Thyroid gland (tissue), 4 donors: ENCODE measurements around the gene TSPAN17. TPM values are rescaled to one million over a fixed set of nuclear protein-coding genes. Genes with fewer than 3 reads are reported as not detected.

Experiments used
- DNase-seq, 2 donors: peaks; one replicate each; pipeline ENCODE4 v3.0.0-alpha.2; 2019
- H3K27ac ChIP-seq, 3 donors: fragments of 200-600 bp; sonication (generic); 1 replicate in 2 of 3; 2 replicates in 1 of 3; pipeline ENCODE4 v1.5.1; 2016 to 2019; ENCODE audit warnings: mild to moderate bottlenecking in 1 of 3, moderate library complexity in 1 of 3
- H3K27me3 ChIP-seq: fragments of 200-600 bp; sonication (generic); one replicate; pipeline ENCODE4 v1.5.1; 2019
- H3K36me3 ChIP-seq, 2 donors: fragments of 200-600 bp; sonication (generic); one replicate each; pipeline ENCODE4 v1.5.1; 2016 to 2019
- H3K4me1 ChIP-seq, 2 donors: fragments of 200-600 bp; sonication (generic); one replicate each; pipeline ENCODE4 v1.5.1; 2017 to 2019
- H3K4me3 ChIP-seq, 3 donors: fragments of 200-600 bp; sonication (generic); replicated peaks in 1 of 3; 1 replicate in 2 of 3; 2 replicates in 1 of 3; pipeline ENCODE4 v1.5.1; 2016; ENCODE audit warnings: mild to moderate bottlenecking in 1 of 3
- H3K9me3 ChIP-seq: fragments of 200-600 bp; sonication (generic); one replicate; pipeline ENCODE4 v1.5.1; 2017
- POLR2A ChIP-seq, 2 donors: fragments of 450-650 bp; IDR thresholded peaks; one replicate each; pipeline ENCODE4 v1.6.1; 2017; ENCODE audit warnings: antibody characterized with exemption in 2 of 2, mild to moderate bottlenecking in 2 of 2, moderate library complexity in 1 of 2
- WGBS, 2 donors: methylation state at CpG; one replicate each; pipeline ENCODE4 v1.1.5; 2017; 5-methylcytosine and 5-hydroxymethylcytosine counted together
- intact Hi-C: fragments of 100-400 bp; cut with DNase I; formaldehyde crosslinking; loops from one replicate; pipeline ENCODE4 v1.15.1; 2023
- total RNA-seq, 4 donors: library from RNA; depleted of rRNA; stranded (reverse); fragments of >200 nt; gene quantifications; one replicate each; pipeline ENCODE4 v1.2.3, GENCODE V29; 2016
- TF ChIP-seq, protein P1 (sequence below), 6 experiments: fragments of 200-600 bp in 3 of 6; fragments of 450-650 bp in 3 of 6; sonication (generic) in 3 of 6; IDR thresholded peaks; one replicate each; pipeline ENCODE4 v1.5.1; 2016 to 2019; ENCODE audit warnings: antibody characterized with exemption in 6 of 6, mild to moderate bottlenecking in 2 of 6, inconsistent platforms in 1 of 6, moderate library complexity in 1 of 6

The TSPAN17 gene
- total RNA-seq, 4 donors from 2014 or later: 18.9 to 24.7 (median 21.0) TPM

DNA sequence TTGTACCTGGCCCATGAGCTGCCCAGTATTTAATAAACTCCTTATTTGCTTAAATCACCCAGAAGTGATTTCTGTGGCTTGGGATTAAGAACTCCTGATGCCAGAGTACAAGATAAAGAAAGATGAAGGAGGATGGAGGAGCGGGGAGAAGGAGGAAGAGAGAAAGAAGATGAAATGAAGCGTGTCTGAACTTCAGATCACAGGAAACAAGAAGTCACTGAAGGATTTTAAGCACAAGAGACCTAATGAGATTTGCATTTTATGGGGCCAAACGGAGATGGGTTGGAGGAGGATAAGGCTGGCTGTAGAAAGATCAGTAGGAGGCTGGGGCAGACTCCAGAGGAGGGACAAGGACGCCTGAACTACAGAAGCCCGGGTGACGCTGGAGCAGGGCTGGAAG is 13.7 kb upstream of the TSPAN17 start:
- TF ChIP-seq POLR2A (IDR thresholded peaks at IDR 0.05): no peak
- TF ChIP-seq, protein P1, sequence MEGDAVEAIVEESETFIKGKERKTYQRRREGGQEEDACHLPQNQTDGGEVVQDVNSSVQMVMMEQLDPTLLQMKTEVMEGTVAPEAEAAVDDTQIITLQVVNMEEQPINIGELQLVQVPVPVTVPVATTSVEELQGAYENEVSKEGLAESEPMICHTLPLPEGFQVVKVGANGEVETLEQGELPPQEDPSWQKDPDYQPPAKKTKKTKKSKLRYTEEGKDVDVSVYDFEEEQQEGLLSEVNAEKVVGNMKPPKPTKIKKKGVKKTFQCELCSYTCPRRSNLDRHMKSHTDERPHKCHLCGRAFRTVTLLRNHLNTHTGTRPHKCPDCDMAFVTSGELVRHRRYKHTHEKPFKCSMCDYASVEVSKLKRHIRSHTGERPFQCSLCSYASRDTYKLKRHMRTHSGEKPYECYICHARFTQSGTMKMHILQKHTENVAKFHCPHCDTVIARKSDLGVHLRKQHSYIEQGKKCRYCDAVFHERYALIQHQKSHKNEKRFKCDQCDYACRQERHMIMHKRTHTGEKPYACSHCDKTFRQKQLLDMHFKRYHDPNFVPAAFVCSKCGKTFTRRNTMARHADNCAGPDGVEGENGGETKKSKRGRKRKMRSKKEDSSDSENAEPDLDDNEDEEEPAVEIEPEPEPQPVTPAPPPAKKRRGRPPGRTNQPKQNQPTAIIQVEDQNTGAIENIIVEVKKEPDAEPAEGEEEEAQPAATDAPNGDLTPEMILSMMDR (IDR thresholded peaks at IDR 0.05): no peak
- no peak for DNase-seq
- Histone ChIP-seq H3K4me3 (no peak overlapping the region), H3K36me3 (no peaks in the 10 kb centered on the region), H3K27ac (no peak overlapping the region), H3K9me3 (no peaks in the 10 kb centered on the region), H3K4me1 (peaks cover 3 to 15% of the 10 kb centered on the region in 2 donors), H3K27me3 (peaks cover 15% of the 10 kb centered on the region)
- 22 to 28% methylated on average over 6 of the region's 6 CpGs for WGBS, 2 donors
- intact Hi-C loops: no loop called here

DNA sequence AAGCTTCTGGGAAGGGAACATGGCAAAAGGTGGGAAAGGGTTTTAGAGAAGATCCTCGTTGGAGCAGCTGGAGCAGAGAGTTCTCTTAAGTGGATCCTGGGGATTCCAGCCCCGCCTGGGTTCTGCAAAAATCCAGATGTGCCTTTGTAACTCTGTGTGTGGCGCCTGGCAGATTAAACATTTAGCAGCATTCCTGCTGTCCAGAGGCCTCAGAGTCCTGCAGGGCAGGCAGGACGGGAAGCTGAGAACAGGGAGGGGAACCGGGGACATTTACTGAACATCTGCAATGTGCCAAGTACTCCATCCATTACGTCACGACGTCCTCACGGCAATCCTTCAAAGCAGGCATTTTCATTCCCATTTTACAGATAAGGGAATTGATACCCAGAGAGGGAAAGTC is 10.9 kb upstream of the TSPAN17 start:
- Histone ChIP-seq H3K9me3 (no peaks in the 10 kb centered on the region), H3K36me3 (no peaks in the 10 kb centered on the region), H3K27ac (no peak overlapping the region), H3K27me3 (no peaks in the 10 kb centered on the region), H3K4me1 (no peaks in the 10 kb centered on the region), H3K4me3 (no peak overlapping the region)
- intact Hi-C loops: no loop called here
- no peak for DNase-seq
- WGBS, 2 donors: 53 to 56% methylated on average over 9 of the region's 9 CpGs
- TF ChIP-seq, protein P1 (IDR thresholded peaks at IDR 0.05): no peak

DNA sequence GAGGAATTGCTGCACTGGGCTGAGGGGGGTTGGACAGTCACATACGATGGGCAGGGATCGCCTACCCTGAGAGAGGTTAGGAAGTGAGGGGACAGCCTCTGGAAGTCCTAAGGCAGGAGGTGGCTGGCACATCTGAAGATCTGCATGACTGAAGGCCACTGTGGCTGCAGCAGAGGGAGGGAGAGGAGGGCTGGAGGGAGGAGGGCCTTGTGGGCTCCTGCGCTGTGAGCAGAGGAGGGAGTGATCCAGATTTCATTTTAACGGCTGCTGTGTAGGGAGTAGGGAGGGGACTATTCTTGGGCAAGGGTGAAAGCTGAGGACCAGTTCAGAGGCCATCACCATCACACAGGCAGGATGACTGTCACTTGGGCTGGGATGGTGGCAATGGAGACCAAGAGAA is 9.7 kb upstream of the TSPAN17 start:
- TF ChIP-seq POLR2A (IDR thresholded peaks at IDR 0.05): no peak
- TF ChIP-seq, protein P1 (IDR thresholded peaks at IDR 0.05): no peak
- H3K36me3 ChIP-seq: no peaks in the 10 kb centered on the region
- H3K4me1 ChIP-seq: no peaks in the 10 kb centered on the region
- H3K27ac ChIP-seq: no peak overlapping the region
- WGBS, 2 donors: 36 to 53% methylated on average over 4 of the region's 4 CpGs
- intact Hi-C loops: no loop called here
- H3K4me3 ChIP-seq: no peak overlapping the region
- no peak for DNase-seq
- no peaks in the 10 kb centered on the region for H3K27me3 ChIP-seq
- H3K9me3 ChIP-seq: no peaks in the 10 kb centered on the region

DNA sequence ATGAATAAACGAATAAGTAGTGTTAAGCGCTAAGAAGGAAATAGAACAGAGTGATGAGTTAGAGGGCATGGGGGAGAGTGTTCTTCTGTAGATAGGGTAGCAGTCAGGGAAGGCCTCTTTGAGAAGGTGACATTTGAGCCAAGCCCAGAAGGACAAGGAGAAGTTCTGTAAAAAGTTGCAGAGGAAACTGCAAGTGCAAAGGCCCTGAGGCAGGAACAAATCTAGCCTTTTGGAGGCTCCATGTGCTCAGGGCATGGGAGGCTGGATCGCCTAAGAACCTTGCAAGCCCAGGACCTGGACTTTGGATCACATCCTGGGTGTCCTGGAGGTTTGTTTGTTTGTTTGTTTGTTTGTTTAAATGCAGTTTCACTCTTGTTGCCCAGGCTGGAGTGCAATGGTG is 8.8 kb upstream of the TSPAN17 start:
- WGBS, 2 donors: 93 to 95% methylated on average over 3 of the region's 3 CpGs

DNA sequence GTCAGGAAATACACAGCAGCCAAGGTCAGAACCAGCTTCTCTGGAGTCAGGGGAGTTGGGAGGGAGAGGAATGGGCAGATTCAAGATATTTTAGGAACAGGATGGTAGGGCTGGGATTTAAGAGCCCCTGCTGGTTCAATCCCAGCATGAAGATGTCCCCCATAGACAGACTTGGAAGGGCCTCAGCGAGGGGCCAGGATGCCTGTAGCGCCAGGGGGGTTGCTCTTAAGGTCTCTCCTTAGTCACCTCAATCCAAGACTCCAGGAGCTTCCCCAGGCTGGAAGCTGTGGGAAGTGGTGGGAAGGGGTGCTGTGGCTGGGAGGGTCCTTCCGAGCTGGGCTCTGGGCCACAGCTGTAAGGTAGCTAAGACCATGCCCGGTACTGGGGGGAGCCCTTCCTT is 8.1 kb upstream of the TSPAN17 start:
- TF ChIP-seq, protein P1 (IDR thresholded peaks at IDR 0.05): no peak
- WGBS, 2 donors: 48 to 51% methylated on average over 4 of the region's 4 CpGs
- Histone ChIP-seq H3K27me3 (no peaks in the 10 kb centered on the region), H3K36me3 (no peaks in the 10 kb centered on the region), H3K9me3 (no peaks in the 10 kb centered on the region), H3K27ac (no peak overlapping the region), H3K4me3 (no peak overlapping the region), H3K4me1 (no peaks in the 10 kb centered on the region)
- no peak for DNase-seq
- intact Hi-C loops: no loop called here

More for the DNA sequence above, 8.8 kb upstream of the TSPAN17 start:
- H3K27me3 ChIP-seq: no peaks in the 10 kb centered on the region
- no peaks in the 10 kb centered on the region for H3K9me3 ChIP-seq
- no peak overlapping the region for H3K27ac ChIP-seq
- no peaks in the 10 kb centered on the region for H3K36me3 ChIP-seq
- intact Hi-C loops: no loop called here
- DNase-seq: no peak
- no peaks in the 10 kb centered on the region for H3K4me1 ChIP-seq
- H3K4me3 ChIP-seq: no peak overlapping the region
- TF ChIP-seq POLR2A (IDR thresholded peaks at IDR 0.05): no peak
- TF ChIP-seq, protein P1 (IDR thresholded peaks at IDR 0.05): no peak
